GM19240 (cell line): ENCODE measurements around the gene AKAP13.
"Not testable (repeated sequence)": the region's sequence is repeated elsewhere in the genome, so short reads cannot be mapped to it uniquely, and the experiment has no call there.

Experiments
- DNase-seq: peaks from one replicate; pipeline ENCODE4 v3.0.0; 2011; ENCODE audit warnings: low spot score; ENCODE audit not compliant: insufficient read length

Gene AKAP13

DNA sequence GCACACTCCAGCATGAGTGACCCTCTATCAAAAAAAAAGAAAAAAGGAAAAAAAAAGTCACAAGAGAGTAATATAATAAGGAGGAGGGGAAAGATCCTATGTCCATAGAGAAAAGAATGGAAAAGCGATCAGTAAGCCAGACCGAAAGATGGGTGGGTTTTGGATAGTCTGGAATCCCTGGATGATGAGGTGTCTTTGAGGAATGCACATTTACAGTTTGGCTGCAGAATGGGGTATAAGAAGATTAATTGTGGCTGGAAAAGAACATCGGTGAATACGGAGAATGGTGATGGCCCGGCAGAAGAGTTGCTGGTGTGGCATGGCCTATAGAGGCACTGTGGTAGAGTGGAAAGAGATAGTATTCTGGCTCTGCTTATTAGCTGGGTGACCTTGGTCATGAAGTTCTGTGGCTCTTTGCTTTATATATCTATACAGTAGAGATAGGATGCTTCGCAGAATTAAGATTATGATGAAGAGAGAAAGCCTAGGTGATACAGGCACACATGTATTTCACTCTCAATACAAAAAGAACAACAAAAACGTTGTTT, 187.9 kb downstream of the AKAP13 start:
- no peak for DNase-seq

DNA sequence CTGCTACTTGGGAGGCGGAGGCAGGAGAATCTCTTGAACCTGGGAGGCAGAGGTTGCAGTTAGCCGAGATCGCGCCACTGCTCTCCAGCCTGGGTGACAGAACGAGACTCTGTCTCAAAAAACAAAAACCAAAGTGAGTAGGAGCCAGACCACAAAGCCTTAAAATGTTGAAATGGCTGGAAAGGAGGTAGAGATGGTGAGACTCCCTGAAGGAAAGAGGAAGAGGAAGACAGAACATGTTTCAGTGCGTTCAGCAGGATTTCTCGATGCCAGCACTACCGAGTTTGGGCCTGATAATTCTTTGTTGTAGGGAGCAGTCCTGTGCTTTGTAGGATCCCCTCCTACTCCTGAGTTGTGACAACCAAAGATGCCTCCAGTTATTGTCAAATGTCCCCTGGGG, 189.9 kb downstream of the AKAP13 start:
- no peak for DNase-seq

DNA sequence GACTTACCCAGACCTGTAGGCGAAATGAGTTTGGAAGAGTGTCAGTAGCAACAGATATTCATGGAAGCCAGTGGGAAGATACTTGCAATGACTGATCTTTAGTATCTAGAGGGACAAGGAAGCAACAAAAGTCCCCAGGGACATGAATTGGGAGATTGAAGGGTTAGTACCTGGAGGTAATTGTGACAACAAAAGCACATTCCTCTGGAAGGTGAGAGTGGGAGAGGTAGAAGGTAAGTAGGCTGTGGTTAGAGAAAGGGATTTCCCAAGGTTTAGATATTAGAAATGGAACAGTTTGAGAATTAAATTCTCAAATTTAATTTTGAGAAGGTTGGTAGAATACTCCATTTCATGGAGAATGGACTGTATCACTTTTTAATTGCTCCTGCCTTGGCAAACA, 191.4 kb downstream of the AKAP13 start:
- no peak for DNase-seq

DNA sequence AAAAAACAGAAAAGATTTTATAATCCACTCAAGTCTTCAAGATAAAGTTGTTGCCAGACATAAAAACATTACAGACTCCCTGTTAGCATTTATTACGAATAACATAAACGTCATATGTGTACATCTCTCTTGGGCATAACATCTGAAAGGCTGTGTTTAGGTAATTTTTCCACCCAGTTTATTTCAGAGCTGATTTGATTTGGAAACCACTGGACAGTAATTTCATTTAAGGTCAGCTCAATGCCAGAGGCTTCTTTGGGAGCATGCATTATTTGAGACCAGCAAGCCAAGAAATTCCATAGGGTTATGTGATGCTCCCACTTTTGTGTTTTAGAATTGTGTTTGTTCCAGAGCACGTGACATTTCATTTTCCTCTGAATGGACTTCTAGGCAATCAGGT, 196.0 kb downstream of the AKAP13 start:
- DNase-seq, result no peak

DNA sequence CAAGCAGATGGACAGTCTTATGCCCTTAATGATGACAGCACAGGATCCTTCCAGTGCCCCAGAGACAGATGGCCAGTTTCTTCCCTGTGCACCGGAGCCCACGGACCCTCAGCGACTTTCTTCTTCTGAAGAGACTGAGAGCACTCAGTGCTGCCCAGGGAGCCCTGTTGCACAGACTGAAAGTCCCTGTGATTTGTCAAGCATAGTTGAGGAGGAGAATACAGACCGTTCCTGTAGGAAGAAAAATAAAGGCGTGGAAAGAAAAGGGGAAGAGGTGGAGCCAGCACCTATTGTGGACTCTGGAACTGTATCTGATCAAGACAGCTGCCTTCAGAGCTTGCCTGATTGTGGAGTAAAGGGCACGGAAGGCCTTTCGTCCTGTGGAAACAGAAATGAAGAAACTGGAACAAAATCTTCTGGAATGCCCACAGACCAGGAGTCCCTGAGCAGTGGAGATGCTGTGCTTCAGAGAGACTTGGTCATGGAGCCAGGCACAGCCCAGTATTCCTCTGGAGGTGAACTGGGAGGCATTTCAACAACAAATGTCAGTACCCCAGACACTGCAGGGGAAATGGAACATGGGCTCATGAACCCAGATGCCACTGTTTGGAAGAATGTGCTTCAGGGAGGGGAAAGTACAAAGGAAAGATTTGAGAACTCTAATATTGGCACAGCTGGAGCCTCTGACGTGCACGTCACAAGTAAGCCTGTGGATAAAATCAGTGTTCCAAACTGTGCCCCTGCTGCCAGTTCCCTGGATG, 198.7 kb downstream of the AKAP13 start:
- no peak for DNase-seq

DNA sequence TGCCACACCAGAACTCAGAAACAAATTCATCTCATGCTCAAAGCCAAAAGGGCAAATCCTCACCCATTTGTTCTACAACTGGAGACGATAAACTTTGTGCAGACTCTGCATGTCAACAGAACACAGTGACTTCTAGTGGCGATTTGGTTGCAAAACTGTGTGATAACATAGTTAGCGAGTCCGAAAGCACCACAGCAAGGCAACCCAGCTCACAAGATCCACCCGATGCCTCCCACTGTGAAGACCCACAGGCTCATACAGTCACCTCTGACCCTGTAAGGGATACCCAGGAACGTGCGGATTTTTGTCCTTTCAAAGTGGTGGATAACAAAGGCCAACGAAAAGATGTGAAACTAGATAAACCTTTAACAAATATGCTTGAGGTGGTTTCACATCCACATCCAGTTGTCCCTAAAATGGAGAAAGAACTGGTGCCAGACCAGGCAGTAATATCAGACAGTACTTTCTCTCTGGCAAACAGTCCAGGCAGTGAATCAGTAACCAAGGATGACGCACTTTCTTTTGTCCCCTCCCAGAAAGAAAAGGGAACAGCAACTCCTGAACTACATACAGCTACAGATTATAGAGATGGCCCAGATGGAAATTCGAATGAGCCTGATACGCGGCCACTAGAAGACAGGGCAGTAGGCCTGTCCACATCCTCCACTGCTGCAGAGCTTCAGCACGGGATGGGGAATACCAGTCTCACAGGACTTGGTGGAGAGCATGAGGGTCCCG, 199.7 kb downstream of the AKAP13 start:
- DNase-seq, result no peak

DNA sequence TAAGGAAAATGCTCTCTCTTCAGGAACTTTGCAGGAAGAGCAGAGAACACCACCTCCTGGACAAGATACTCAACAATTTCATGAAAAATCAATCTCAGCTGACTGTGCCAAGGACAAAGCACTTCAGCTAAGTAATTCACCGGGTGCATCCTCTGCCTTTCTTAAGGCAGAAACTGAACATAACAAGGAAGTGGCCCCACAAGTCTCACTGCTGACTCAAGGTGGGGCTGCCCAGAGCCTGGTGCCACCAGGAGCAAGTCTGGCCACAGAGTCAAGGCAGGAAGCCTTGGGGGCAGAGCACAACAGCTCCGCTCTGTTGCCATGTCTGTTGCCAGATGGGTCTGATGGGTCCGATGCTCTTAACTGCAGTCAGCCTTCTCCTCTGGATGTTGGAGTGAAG, 200.5 kb downstream of the AKAP13 start:
- DNase-seq, result no peak

DNA sequence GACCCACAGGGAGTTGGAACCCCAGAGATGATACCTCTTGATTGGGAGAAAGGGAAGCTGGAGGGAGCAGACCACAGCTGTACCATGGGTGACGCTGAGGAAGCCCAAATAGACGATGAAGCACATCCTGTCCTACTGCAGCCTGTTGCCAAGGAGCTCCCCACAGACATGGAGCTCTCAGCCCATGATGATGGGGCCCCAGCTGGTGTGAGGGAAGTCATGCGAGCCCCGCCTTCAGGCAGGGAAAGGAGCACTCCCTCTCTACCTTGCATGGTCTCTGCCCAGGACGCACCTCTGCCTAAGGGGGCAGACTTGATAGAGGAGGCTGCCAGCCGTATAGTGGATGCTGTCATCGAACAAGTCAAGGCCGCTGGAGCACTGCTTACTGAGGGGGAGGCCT, 201.1 kb downstream of the AKAP13 start:
- no peak for DNase-seq

DNA sequence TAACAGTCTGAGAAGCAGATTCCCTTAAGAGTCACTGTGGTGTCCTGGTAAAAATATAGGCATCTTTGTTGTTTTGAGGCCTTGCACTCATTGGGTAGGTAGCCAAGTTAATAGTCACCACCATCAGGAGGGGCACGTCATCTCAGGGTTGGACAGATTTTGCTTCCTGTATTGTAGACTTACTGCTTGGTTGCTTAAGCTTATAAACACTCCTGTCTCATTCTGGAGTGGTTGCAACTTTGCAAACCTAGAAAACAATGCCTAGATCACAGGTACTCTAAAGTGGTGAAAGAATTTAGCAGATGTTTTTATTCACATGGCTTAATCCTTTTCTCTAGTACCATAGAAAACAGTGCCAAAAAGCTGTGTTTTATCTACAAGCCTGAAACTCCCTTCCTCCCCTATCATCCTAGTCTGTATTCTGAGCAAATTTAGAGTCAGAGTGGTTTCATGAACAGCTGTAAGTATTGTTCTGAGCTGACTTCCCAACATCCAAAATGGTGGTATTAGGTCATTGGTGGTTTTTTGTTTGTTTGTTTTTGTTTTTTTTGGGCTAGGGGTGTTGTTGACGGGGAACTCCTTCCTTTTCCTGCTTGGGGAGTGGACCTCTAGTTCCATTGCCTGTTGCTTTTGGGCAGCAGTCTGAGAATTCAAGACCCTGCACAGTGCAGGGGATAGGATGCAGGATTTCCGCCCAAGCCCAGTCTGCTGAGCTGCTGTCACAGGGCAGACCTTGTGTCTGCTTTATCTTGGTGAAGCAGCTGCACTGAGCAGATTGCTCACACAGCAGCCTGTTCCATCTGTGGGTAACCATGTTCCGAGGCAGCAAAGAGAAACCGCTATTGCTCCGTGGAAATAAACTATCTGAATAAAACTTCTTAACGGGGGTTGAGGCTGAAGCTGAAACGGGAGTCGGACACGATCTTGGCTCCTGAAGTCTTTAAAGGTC, 202.0 kb downstream of the AKAP13 start:
- DNase-seq, result no peak

DNA sequence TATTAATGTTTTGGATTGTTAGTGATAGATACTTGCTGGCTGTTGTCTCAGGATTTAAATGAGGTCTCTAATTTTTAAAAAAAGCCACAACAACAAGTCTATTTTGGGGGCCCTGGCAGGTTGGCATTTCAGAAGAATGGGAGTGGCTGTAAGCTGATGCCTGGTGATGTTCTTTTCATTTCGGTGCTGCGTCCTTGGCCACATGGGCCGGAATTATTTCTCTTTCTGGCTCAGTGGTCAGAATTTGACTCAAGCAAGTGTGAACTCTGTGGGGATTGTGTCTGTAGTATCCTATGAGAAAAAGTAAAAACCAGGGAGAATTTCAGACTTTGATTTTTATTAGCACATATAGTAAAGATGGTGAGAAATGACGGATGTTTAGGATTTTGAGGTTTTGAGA, 203.0 kb downstream of the AKAP13 start:
- DNase-seq, result no peak

DNA sequence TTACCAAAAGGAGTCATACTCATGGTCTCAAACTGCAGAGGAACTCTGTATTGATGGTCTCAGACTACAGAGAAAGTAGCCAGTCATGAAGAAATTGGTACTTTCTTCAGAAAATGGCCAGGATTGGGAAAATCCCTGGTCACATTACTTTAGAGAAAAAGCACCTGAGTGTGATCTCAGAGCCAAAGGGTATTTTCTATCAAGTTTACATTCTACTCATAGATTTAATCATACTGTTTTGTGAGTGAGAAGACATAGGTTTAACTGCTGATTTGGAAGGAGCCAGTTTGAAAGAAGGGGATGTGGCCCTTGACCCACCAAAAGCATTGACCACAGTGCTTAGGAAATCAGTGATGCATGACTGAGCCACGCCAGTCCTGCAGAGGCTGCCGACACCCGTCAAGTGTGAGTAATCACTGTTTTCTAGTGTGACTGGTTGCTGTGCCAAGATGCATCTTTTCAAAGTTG, 203.6 kb downstream of the AKAP13 start:
- DNase-seq, result no peak

DNA sequence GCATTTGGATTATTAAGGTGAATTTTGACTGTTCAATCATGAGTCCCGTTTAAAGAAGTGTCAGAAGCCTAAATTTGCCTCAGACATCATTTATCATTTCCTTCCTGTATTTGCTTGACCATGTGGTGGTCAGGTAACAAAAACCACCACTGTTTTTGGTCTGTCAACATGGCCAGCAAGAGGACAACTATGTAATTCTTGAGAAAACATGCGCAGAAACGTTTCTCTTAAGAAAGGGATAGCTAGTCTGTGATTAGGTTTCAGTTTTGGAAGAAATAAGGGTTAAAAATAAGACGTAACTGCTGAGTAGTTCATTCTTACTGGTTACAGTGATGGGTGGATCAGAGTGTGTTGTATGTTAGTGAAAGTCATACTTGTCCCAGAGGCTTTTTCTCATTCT, 204.5 kb downstream of the AKAP13 start:
- no peak for DNase-seq

DNA sequence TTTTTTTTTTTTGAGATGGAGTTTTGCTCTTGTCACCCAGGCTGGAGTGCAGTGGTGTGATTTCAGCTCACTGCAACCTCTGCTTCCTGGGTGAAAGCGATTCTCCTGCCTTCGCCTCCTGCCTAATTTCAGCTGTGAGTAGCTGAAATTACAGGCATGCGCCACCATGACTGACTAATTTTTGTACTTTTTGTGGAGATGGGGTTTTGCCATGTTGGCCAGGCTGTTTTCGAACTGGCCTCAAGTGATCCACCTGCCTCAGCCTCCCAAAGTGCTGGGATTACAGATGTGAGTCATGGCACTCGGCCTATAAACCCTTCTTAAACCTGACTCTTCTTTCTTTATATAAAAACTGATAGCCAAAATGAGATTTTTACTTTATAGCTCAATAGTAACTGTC, 205.8 kb downstream of the AKAP13 start:
- DNase-seq, result not testable (repeated sequence)

DNA sequence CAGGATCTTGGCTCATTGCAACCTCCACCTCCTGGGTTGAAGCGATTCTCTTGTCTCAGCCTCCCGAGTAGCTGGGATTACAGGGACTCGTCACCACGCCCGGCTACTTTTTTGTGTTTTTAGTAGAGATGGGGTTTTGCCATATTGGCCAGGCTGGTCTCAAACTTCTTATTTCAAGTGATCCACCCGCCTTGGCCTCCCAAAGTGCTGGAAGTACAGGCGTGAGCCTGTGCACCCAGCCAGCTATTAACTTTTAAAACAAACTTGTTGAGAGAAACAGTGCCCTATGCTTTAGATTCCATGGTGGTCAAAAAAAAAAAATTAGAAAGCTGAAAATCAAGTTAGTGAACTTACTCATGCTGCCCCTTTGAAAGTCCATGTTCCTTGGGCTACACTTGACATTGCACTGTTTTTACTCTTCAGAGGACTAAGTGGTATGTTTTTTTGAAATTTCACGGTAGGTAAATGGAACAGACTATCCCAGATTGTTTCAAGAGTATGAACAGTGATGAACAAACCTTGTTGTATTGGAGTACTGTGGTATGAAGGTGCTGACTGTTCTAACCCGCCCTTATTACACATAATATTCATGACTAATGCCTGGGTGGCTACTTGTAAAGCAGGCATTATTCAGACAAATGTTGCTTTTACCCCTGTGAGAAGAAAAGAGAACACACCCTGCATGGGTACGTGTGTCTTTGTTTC, 207.5 kb downstream of the AKAP13 start:
- no peak for DNase-seq

DNA sequence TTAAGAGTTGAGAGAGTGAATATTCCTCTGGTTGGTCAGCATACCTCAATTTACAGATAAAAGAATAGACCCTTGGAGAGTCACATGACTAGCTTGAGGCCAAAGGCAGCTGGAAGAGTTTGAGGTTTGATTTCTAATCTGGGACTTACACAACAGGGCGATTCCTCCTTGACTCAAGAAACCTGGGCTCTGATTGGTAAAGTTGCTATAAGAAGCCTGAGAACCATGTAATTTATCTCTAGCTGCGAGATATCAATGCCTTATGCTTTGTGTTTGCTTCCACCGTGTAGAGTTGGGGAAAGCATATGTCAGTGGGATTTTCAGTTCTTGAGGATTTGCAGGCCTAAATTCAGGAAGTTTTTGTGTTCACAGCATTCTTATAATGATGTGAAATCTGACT, 208.3 kb downstream of the AKAP13 start:
- no peak for DNase-seq

DNA sequence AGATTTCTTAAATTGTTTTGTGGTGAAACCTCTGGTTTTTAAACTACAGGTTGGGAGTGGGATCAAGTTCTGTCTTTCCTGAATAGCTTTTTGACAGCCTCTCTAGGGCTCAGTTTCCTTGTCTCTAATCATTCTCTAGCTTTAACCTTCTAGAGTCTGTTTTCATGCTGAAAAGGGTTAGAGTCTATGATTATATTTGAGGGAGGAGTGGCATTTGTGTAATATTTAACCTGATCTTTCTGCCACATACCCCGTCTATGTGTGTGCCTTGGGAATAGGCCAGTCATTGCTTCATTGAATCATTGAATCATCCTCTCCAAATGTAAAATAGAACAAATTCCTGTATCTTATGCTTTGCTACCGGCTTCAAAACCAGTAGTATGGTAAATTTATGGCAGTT, 209.4 kb downstream of the AKAP13 start:
- no peak for DNase-seq

DNA sequence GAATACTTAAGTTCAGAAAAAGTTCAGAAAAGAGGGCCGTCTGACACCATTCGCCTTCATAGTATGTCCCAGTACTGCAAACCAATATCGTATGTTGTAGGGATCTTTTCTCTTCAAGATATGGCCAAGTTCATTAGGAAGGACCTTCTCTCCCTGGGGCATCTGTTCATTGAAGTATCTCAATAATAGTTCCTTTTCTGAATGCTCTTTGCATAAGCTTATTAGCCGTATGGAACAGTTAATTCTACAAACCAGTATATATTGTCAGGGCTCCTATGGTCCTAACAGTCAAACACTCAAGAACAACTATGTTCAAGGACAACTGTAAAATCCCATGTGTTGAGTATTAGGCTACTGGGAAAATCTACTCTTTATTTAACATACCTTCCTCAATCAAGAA, 211.2 kb downstream of the AKAP13 start:
- DNase-seq, result no peak

DNA sequence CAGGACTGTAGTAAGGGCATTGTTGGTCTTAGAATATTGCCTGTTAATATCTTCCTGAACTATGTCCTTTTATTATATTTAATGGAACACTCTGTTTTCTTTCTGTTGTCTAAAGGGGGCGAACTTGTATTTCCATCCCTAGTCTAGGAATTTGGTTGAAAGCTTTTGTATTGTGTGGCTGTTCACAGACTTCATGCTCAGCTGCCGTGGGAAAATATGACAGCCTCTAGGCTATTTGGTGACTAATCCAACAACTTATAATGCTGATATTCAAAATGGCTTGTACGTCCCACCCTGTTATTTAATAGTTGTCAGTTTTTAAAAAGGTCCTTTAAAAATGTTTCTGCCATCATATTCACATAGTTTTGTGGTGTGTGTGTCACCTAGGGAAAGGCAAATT, 211.7 kb downstream of the AKAP13 start:
- no peak for DNase-seq

DNA sequence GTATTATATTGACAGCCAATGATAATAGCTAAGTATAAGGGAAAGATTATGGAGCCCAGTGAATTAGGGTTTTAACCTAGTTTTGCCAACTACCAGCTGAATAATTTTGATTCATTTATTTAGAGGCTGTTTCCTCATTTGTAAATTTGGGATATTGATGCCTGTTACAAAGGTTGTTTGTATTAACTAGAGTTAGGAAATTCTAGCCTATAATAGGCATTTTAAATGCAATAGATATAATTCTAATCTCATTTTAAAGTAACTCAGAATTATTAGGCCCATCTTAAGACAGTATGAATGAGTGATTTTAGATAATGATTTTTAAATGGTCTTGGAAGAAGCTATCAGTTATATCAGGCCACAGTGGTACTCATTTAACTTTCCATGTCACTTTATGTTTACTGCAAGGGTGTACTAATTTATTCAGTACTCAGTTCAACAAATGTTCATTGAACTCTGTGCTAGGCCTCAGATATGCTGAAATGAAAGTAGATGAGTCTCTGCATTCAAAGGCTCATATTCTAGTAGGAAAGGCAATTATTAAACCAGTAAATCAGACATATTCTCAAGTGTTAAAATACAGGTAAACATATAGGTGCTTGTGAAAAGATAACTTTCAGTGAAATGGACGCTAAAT, 213.5 kb downstream of the AKAP13 start:
- DNase-seq, result no peak

DNA sequence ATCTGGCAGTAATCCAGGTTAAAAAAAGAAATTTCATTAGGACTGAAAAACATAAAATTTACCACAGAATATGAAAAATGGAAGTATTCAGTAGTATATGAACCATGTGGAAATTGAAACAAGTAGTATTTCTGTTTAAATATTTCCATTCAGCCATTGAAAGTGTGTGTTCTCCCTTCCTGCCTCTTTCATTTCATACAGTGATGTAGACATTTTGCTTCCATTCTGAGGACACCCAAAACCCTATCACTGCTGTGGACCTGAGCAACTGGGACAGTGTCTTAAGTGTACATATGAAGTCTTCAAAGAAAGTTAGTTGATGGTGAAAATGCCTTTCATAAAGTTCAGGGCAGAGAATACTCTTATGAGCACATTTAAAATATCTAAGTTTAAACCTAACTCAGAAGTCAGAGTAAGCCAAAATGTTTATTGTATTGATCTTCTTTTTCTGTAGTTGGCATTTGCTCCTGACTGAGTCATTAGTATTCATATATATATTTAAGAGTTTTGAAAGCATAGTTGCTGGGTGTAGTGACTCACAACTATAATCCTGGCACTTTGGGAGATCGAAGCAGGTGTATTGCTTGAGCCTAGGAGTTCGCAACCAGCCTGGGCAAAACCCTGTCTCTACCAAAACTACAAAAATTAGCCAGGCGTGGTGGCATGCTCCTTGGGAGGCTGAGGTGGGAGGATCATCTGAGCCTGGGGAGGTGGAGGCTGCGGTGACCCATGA, 215.6 kb downstream of the AKAP13 start:
- no peak for DNase-seq
